ENCODE measurements around the gene ZNF691. TPM values are rescaled to one million over a fixed set of nuclear protein-coding genes. Genes with fewer than 3 reads are reported as not detected.

The ZNF691 gene
- total RNA-seq, 1 donor from 2014 or later = 12.0 TPM

- Mint-ChIP-seq H3K4me1 (ENCODE audit: unreplicated experiment) (peaks cover 5% of the 10 kb centered on the region), H3K36me3 (ENCODE audit: low read depth, unreplicated experiment) (peaks cover 3% of the 10 kb centered on the region), H3K4me3 (ENCODE audit: unreplicated experiment) (no peak overlapping the region), H3K27ac (ENCODE audit: unreplicated experiment) (no peak overlapping the region), H3K27me3 (ENCODE audit: unreplicated experiment) (no peaks in the 10 kb centered on the region), H3K9me3 (ENCODE audit: unreplicated experiment) (no peaks in the 10 kb centered on the region)
- DNase-seq (ENCODE audit: low spot score) = no peak
- TF ChIP-seq CTCF (IDR thresholded peaks at IDR 0.05; ENCODE audit: unreplicated experiment) = no peak
Observed at GRCh38 chr1:42822800-42823392, 23.5 kb upstream of the ZNF691 start.

DNA sequence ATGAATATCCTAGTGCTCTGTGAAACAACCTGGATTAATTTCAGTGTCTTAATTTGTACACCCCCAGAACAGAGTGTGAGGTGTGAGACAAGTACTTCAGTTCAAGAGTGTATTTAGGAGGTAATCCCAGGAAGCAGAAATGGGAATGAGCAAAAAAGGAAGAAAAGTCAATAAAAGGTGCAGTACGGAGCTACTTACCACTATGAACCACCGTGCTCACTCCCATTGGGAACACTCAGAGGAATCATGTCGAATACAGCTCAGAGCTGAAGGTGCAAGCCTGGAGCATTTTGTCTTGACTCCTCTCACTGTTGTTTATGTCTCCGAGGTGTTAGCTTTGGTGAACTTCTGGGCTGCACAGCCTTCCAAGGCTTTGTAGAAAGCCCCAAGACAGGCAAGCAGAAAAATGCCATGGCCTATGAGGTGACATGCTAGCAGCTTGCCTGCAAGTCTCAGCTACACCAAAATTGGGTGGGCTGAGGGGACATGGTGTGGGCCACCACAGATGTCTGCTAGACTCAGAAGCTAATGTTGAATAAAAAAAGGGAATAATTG is 21.9 kb upstream of the ZNF691 start:
- Mint-ChIP-seq H3K4me3 (ENCODE audit: unreplicated experiment) (no peak overlapping the region), H3K36me3 (ENCODE audit: low read depth, unreplicated experiment) (no peaks in the 10 kb centered on the region), H3K9me3 (ENCODE audit: unreplicated experiment) (no peaks in the 10 kb centered on the region), H3K27me3 (ENCODE audit: unreplicated experiment) (no peaks in the 10 kb centered on the region), H3K4me1 (ENCODE audit: unreplicated experiment) (peaks cover 5% of the 10 kb centered on the region), H3K27ac (ENCODE audit: unreplicated experiment) (no peak overlapping the region)
- no peak for TF ChIP-seq CTCF (IDR thresholded peaks at IDR 0.05; ENCODE audit: unreplicated experiment)
- DNase-seq (ENCODE audit: low spot score) = no peak

- Mint-ChIP-seq H3K9me3 (ENCODE audit: unreplicated experiment) (no peaks in the 10 kb centered on the region), H3K36me3 (ENCODE audit: low read depth, unreplicated experiment) (no peaks in the 10 kb centered on the region), H3K4me3 (ENCODE audit: unreplicated experiment) (no peak overlapping the region), H3K4me1 (ENCODE audit: unreplicated experiment) (peaks cover 5% of the 10 kb centered on the region), H3K27ac (ENCODE audit: unreplicated experiment) (no peak overlapping the region), H3K27me3 (ENCODE audit: unreplicated experiment) (no peaks in the 10 kb centered on the region)
- no peak for DNase-seq (ENCODE audit: low spot score)
- TF ChIP-seq CTCF (IDR thresholded peaks at IDR 0.05; ENCODE audit: unreplicated experiment) = no peak
Observed at GRCh38 chr1:42825036-42825851, 21.2 kb upstream of the ZNF691 start.

DNA sequence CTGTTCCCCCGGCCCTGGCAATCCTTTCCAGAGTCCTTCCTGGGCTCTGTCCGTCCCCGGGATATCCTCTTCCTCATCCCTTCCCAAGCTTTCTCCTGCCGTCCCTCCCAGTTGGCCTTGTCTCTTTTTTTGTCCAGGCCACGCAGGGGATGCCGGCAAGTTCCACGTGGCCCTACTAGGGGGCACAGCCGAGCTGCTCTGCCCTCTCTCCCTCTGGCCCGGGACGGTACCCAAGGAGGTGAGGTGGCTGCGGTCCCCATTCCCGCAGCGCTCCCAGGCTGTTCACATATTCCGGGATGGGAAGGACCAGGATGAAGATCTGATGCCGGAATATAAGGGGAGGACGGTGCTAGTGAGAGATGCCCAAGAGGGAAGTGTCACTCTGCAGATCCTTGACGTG is 15.8 kb upstream of the ZNF691 start:
- no peak for TF ChIP-seq CTCF (IDR thresholded peaks at IDR 0.05; ENCODE audit: unreplicated experiment)
- H3K9me3 Mint-ChIP-seq (ENCODE audit: unreplicated experiment) = no peaks in the 10 kb centered on the region
- no peak overlapping the region for H3K27ac Mint-ChIP-seq (ENCODE audit: unreplicated experiment)
- H3K27me3 Mint-ChIP-seq (ENCODE audit: unreplicated experiment) = no peaks in the 10 kb centered on the region
- DNase-seq (ENCODE audit: low spot score) = no peak
- no peaks in the 10 kb centered on the region for H3K36me3 Mint-ChIP-seq (ENCODE audit: low read depth, unreplicated experiment)
- H3K4me1 Mint-ChIP-seq (ENCODE audit: unreplicated experiment) = peaks cover 6% of the 10 kb centered on the region
- no peak overlapping the region for H3K4me3 Mint-ChIP-seq (ENCODE audit: unreplicated experiment)

- Mint-ChIP-seq H3K4me1 (ENCODE audit: unreplicated experiment) (peaks cover 6% of the 10 kb centered on the region), H3K4me3 (ENCODE audit: unreplicated experiment) (no peak overlapping the region), H3K36me3 (ENCODE audit: low read depth, unreplicated experiment) (no peaks in the 10 kb centered on the region), H3K27ac (ENCODE audit: unreplicated experiment) (no peak overlapping the region), H3K9me3 (ENCODE audit: unreplicated experiment) (no peaks in the 10 kb centered on the region), H3K27me3 (ENCODE audit: unreplicated experiment) (peaks cover 2% of the 10 kb centered on the region)
- TF ChIP-seq CTCF (IDR thresholded peaks at IDR 0.05; ENCODE audit: unreplicated experiment) = no peak
- DNase-seq (ENCODE audit: low spot score) = no peak
Observed at GRCh38 chr1:42831273-42831672, 15.1 kb upstream of the ZNF691 start.
